PFSK-1 (cell line): ENCODE measurements around the gene EPN3.

Source experiments
- FOXP2 ChIP-seq: optimal IDR thresholded peaks from 2 replicates; pipeline ENCODE3; 2011; ENCODE audit warnings: borderline replicate concordance, control low read depth, inconsistent platforms; ENCODE audit not compliant: insufficient read depth; ENCODE audit errors: extremely low read length, extremely low read depth
- POLR2AphosphoS5 ChIP-seq: IDR thresholded peaks from 2 replicates; pipeline ENCODE4 v1.6.1; 2012; ENCODE audit warnings: low read depth, mild to moderate bottlenecking, control low read depth, low read length, moderate library complexity
- REST ChIP-seq, 2 experiments: IDR thresholded peaks; 2 replicates each; pipeline versions ENCODE4 v1.6.1 to v1.8.0; 2011 to 2012; ENCODE audit warnings: low read depth in 2 of 2, low read length in 2 of 2, control low read depth in 1 of 2, inconsistent platforms in 1 of 2, mild to moderate bottlenecking in 1 of 2, moderate library complexity in 1 of 2; ENCODE audit not compliant: insufficient read depth in 1 of 2
- SIN3A ChIP-seq: IDR thresholded peaks from 2 replicates; pipeline ENCODE4 v1.6.1; 2012; ENCODE audit warnings: mild to moderate bottlenecking, low read length, moderate library complexity, borderline replicate concordance; ENCODE audit not compliant: insufficient read depth
- TAF1 ChIP-seq: IDR thresholded peaks from 2 replicates; pipeline ENCODE4 v1.6.1; 2012; ENCODE audit warnings: low read length, control low read depth, borderline replicate concordance; ENCODE audit not compliant: insufficient read depth

The EPN3 gene

GRCh38 chr17:50533720-50534148, 1.2 kb downstream of the EPN3 start:
- no peak for TF ChIP-seq TAF1
- no peak for TF ChIP-seq POLR2AphosphoS5
- no peak for TF ChIP-seq REST (IDR thresholded peaks at IDR 0.05; ENCODE audit: insufficient read depth in 1 of 2, low read depth in 2 of 2, low read length in 2 of 2)
- no peak for TF ChIP-seq SIN3A
- no peak for TF ChIP-seq FOXP2

- TF ChIP-seq POLR2AphosphoS5, result no peak
- TF ChIP-seq SIN3A, result no peak
- no peak for TF ChIP-seq TAF1
- TF ChIP-seq REST (IDR thresholded peaks at IDR 0.05; ENCODE audit: insufficient read depth in 1 of 2, low read depth in 2 of 2, low read length in 2 of 2), result no peak
- TF ChIP-seq FOXP2, result no peak
Measured at GRCh38 chr17:50534222-50534978, 1.9 kb downstream of the EPN3 start.

- TF ChIP-seq POLR2AphosphoS5 (no peak), TAF1 (no peak), SIN3A (no peak), REST (IDR thresholded peaks at IDR 0.05; ENCODE audit: insufficient read depth in 1 of 2, low read depth in 2 of 2, low read length in 2 of 2) (no peak), FOXP2 (no peak)
Measured at GRCh38 chr17:50534979-50535326, 2.4 kb downstream of the EPN3 start.

- TF ChIP-seq FOXP2 (no peak), SIN3A (no peak), POLR2AphosphoS5 (no peak), TAF1 (no peak), REST (IDR thresholded peaks at IDR 0.05; ENCODE audit: insufficient read depth in 1 of 2, low read depth in 2 of 2, low read length in 2 of 2) (no peak)
Measured at GRCh38 chr17:50535407-50535806, 2.9 kb downstream of the EPN3 start.
